Posterior vena cava (tissue), 2 donors: ENCODE measurements around the gene TBX2. TPM values are rescaled to one million over a fixed set of nuclear protein-coding genes. Genes with fewer than 3 reads are reported as not detected.

Experiments used
- DNase-seq: peaks from one replicate; pipeline ENCODE4 v3.0.0-alpha.2; 2020; ENCODE audit warnings: low spot score
- intact Hi-C, 2 donors: fragments of 100-400 bp; cut with DNase I; formaldehyde crosslinking; loops; one replicate each; pipeline versions ENCODE4 v1.14.1 to v1.14.2; 2022 to 2023
- total RNA-seq, 2 donors: library from RNA; stranded (reverse); fragmentation: NEBNext Ultra II Directional; extraction: Animal tissue kit (Norgen Biotek cat#: 25700); gene quantifications; one replicate each; pipeline ENCODE4 v1.2.1, GENCODE V29; 2021
- donor health status: DM: yes; HTN: yes; CAD: no.
- donor health status: DM: yes; HTN: yes; CAD: no.

The TBX2 gene
- total RNA-seq, 2 donors from 2014 or later = 11.2 to 16.5 TPM

DNA sequence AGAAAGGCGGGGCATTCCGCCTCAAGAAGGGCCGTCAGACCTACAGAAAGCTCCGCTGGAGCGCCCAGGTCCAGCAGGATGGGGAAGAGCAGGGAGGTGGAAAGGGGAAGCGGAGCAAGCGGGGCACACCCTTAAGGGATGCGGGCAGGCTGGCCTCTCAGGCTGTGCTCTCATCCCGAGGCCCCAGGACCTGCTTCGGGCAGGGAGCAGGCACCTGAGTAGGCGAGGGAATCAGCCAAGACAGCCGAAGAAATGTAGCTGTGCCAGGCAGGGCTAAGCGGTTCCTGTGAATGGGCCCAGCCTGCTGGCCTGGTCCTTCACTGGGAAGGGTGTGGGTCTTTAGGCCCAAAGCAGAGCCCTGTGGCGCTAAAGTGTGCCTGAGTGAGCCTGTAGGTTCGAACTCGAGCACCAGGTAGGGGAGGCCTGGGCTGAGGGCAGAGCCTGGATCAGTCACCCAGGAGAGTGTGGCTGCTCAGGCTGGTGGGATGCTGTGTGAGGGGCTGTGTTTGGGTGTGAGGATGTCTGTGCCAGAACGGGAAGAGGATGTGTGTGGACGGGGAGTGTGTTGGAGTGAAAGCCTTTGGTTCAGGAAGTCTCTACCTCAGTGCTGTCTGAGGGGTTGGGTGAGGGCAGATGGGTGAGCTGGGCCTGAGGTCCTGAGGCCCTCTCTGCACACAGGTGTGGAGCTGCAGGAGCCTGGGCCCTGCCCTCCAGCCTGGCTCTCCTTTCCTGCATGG lies 55.8 kb downstream of the TBX2 start:
- intact Hi-C loops = loop anchor here in 1 of 2 donors (10.0 kb wide), 1 partner anchor 89 kb away; no protein-coding TSS in a partner anchor
- no peak for DNase-seq

DNA sequence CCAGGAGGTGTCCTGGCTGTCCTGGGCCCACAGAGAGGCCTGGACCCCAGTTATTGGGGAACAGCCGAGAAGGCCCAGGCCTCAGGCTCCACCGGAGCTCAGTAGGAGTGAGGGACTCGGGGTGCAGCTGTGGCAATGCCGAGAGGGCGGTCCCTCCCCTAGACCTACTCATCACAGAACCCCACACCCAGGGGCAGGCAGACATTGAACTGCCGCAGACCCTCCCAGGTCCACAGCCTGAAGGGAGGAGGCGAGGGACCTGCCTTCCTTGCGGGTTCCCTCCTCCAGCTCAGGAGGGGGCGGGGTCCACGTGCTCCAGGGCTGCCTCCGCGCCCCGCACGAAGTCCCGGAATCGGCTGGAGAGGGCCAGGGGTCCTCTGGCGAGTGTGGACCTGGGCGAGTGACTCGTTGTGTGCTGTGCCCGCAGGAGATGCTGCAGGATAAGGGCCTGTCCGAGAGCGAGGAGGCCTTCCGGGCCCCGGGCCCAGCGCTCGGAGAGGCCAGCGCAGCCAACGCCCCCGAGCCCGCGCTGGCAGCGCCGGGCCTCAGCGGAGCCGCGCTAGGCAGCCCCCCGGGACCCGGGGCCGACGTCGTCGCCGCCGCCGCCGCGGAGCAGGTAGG lies 56.5 kb downstream of the TBX2 start:
- DNase-seq = no peak
- intact Hi-C loops = loop anchor here in 1 of 2 donors (10.0 kb wide), 1 partner anchor 89 kb away; no protein-coding TSS in a partner anchor

DNA sequence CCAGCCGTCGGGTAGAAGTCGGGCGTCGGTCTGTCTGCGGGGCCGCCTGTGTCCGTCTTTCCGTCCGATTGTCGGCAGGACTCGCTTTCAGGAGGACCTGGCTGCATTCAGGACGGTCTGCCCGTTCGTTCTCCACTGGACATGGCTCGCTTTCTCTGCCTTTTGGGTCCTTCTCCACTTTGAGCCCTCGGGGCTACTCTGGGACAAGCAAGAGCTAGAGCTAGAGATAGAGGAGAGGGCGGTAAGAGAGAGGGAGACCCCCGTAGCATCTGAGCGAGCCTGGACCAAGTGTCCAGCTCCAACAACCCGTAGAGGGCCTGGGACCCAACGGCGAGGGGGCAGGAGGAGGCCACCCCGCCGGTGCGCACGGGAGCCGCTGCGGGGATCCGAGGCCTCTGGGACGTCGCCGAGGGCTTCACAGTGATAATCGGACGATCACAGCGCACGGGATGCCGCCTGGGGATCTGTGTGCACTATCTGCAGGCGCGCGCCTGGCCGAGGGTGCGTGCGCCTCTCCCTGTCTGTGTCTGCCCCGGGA lies 57.1 kb downstream of the TBX2 start:
- intact Hi-C loops = loop anchor here in 1 of 2 donors (10.0 kb wide), 1 partner anchor 88 kb away; no protein-coding TSS in a partner anchor
- no peak for DNase-seq

DNA sequence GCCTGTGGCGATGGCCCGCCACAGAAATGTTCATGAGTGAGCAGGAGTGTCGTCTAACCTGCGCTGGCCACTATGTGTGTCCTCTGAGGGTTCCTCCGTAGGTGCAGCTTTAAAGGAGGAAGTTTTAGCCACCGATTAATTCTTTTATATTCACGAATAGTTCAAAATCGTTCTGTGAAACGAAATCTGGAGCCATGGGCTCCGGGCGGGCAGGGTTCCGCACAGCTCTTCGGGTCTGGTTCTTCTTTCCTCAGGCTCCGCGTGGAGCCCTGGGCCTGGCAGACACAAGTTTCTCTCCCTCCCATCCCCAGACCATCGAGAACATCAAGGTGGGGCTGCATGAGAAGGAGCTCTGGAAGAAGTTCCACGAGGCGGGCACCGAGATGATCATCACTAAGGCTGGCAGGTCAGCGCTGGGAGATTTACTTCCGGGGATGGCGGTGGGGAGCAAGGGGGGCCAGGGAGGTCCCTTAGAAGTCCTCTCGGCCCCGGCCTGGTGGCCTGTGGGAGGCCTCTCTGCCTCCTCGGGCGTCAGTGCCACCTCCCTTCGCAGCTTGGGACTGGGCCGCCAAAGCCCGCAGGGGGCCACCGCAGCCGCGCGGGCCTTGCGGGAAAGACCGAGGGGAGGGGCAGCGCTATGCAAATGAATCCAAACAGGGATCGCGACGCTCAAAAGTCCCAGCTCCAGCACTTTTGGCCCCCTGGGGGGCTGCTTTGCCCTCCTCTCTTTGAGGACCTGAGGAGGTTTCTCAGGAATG lies 57.8 kb downstream of the TBX2 start:
- intact Hi-C loops = loop anchor here in 1 of 2 donors (10.0 kb wide), 1 partner anchor 87 kb away; no protein-coding TSS in a partner anchor
- DNase-seq = no peak

DNA sequence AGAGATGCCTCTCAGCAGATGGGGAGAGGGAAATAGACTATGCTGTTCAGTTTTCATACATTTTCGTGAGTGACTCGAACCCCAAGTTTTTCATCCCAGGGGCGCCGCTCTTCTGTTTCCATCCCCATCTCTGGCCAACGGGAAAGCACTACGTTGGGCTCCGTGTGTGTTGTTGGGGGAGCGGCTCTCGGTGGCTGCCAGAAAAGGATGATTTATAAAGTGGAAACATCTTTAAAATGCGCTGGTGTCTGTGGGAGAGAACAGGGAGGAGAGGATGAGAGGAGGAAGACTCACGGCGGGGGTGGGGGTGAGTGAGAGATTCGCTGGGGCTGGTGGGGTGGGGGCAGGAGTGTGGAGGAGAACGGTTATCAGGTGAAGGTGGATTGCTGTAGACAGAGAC lies 58.4 kb downstream of the TBX2 start:
- intact Hi-C loops = loop anchor here in 1 of 2 donors (10.0 kb wide), 1 partner anchor 87 kb away; no protein-coding TSS in a partner anchor
- DNase-seq = no peak

DNA sequence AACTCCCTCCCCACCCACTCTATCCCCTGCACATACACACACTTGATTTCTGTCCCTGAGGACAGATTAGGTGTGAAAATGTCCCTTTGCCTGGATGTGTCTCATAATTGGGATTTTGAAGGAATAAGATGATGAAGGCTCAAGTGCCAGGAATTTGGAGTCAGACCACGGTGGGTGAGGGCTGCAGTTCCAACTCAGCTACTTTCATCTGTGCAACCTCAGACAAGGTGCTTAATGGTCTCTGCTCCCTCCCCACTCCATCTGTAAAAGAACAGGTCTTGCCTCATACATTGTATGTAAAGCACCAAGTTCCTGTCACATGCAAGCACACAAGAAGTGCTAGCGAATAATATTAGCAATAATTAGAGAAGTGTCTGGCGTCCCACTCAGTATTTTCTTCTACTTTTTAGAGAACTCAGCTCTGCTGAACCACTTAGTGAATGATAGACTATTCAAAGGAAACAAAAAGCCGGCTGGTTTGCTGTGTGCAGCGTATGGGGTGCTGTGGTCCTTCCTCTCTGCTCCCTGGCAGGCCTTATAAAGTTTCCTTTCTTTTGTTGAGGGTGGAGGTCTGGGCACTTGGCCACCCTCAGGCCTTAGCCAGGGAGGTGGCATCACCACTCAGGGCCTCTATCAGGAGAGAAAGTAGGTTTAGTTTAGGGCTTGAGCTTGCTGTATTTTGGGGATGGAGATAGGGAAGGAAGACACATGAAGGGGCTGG lies 58.9 kb downstream of the TBX2 start:
- intact Hi-C loops = loop anchor here in 1 of 2 donors (10.0 kb wide), 1 partner anchor 86 kb away; no protein-coding TSS in a partner anchor
- DNase-seq = no peak

Other genes starting within 250 kb of the TBX2 start
- gene TBX4, start 52.6 kb downstream of the TBX2 start, total RNA-seq = under 1 TPM in 1 of 2 donors, not detected in 1; 0.24 TPM
- not detected for gene NACA2, start 191.4 kb downstream of the TBX2 start, total RNA-seq